Tibial nerve (tissue), 4 donors: ENCODE results near the gene TFIP11. TPM values are rescaled to one million over a fixed set of nuclear protein-coding genes. Genes with fewer than 3 reads are reported as not detected.

ENCODE experiments used
- DNase-seq, 2 donors: peaks; one replicate each; pipeline ENCODE4 v3.0.0-alpha.2; 2019; ENCODE audit warnings: low spot score in 2 of 2
- H3K27ac ChIP-seq, 4 donors: fragments of 200-600 bp; sonication (generic) in 3 of 4; one replicate each; pipeline ENCODE4 v1.5.1; 2017 to 2019; ENCODE audit warnings: mild to moderate bottlenecking in 1 of 4
- H3K27me3 ChIP-seq, 2 donors: fragments of 200-600 bp; sonication (generic) in 1 of 2; one replicate each; pipeline versions ENCODE4 v1.5.1 to v1.6.0; 2017 to 2019
- H3K36me3 ChIP-seq, 3 donors: fragments of 200-600 bp; sonication (generic); one replicate each; pipeline ENCODE4 v1.5.1; 2018 to 2019
- H3K4me1 ChIP-seq, 4 donors: fragments of 200-600 bp; sonication (generic) in 3 of 4; one replicate each; pipeline ENCODE4 v1.5.1; 2017 to 2019
- H3K4me3 ChIP-seq, 4 donors: fragments of 200-600 bp; sonication (generic) in 3 of 4; one replicate each; pipeline ENCODE4 v1.5.1; 2017 to 2019; ENCODE audit warnings: mild to moderate bottlenecking in 1 of 4, moderate library complexity in 1 of 4
- H3K9me3 ChIP-seq, 4 donors: fragments of 200-600 bp; sonication (generic) in 3 of 4; one replicate each; pipeline ENCODE4 v1.5.1; 2017 to 2019
- CTCF ChIP-seq, 5 experiments: fragments of 200-600 bp in 3 of 5; fragments of 450-650 bp in 2 of 5; sonication (generic) in 3 of 5; IDR thresholded peaks; one replicate each; pipeline ENCODE4 v1.5.1; 2016 to 2019; ENCODE audit warnings: antibody characterized with exemption in 5 of 5, mild to moderate bottlenecking in 3 of 5, moderate library complexity in 2 of 5
- EP300 ChIP-seq, 2 donors: sonication (generic); formaldehyde crosslinking; IDR thresholded peaks; one replicate each; pipeline ENCODE4 v1.6.1; 2017; ENCODE audit warnings: antibody characterized with exemption in 2 of 2, mild to moderate bottlenecking in 1 of 2
- POLR2A ChIP-seq, 2 donors: fragments of 450-650 bp; IDR thresholded peaks; one replicate each; pipeline ENCODE4 v1.6.1; 2017; ENCODE audit warnings: antibody characterized with exemption in 2 of 2, mild to moderate bottlenecking in 2 of 2, moderate library complexity in 2 of 2
- WGBS, 2 donors: methylation state at CpG; one replicate each; pipeline ENCODE4 v1.1.5; 2018; 5-methylcytosine and 5-hydroxymethylcytosine counted together
- total RNA-seq, 4 donors: library from RNA; depleted of rRNA; stranded (reverse); fragments of >200 nt; gene quantifications; one replicate each; pipeline ENCODE4 v1.1.0, GENCODE V29; 2016

The TFIP11 gene
- 10 to 100 TPM; 15.5 to 23.9 (median 19.3) TPM for total RNA-seq

GRCh38 chr22:26512149-26512793 lies at the start of gene TFIP11:
TFIP11 (minus strand) TSS chr22:26512473; CDS start chr22:26510272, 2,201 bp downstream.
- Histone ChIP-seq H3K4me3 (peak within 1 kb of the TSS; percentile 74 to 91 (median 85)), H3K36me3 (peaks cover 0 to 35% (median 3%) of the 10 kb centered on the region in 3 donors), H3K4me1 (peaks cover 0 to 34% (median 16%) of the 10 kb centered on the region in 4 donors), H3K27me3 (no peaks in the 10 kb centered on the region), H3K27ac (peak within 1 kb of the TSS; percentile 60 to 90 (median 82)), H3K9me3 (no peaks in the 10 kb centered on the region)
- 0 to 1% methylated on average over 33 to 40 of the region's 40 CpGs for WGBS, 2 donors
- TF ChIP-seq CTCF (IDR thresholded peaks at IDR 0.05) (no peak), EP300 (IDR thresholded peaks at IDR 0.05) (peak; percentile 91 to 97), POLR2A (IDR thresholded peaks at IDR 0.05) (peak; percentile 40 to 53)
- peak; percentile 90 to 95 for DNase-seq

GRCh38 chr22:26561756-26562417 lies 49.6 kb upstream of the TFIP11 start:
- no peaks in the 10 kb centered on the region for H3K27me3 ChIP-seq
- H3K36me3 ChIP-seq: peaks cover 0 to 8% (median 0%) of the 10 kb centered on the region in 3 donors
- TF ChIP-seq POLR2A (IDR thresholded peaks at IDR 0.05) (no peak), CTCF (IDR thresholded peaks at IDR 0.05) (no peak), EP300 (IDR thresholded peaks at IDR 0.05) (peak in 1 of 2 donors; percentile 62)
- peaks cover 0 to 8% (median 0%) of the 10 kb centered on the region in 4 donors for H3K4me1 ChIP-seq
- no peak for DNase-seq
- peak overlapping the region in 1 of 4 donors; percentile 62 for H3K27ac ChIP-seq
- H3K9me3 ChIP-seq: no peaks in the 10 kb centered on the region
- H3K4me3 ChIP-seq: no peak overlapping the region
- WGBS, 2 donors: 44 to 84% methylated on average over 6 to 8 of the region's 9 CpGs

- TF ChIP-seq POLR2A (IDR thresholded peaks at IDR 0.05) (no peak), EP300 (IDR thresholded peaks at IDR 0.05) (no peak), CTCF (IDR thresholded peaks at IDR 0.05) (no peak)
- WGBS, 2 donors: 84 to 90% methylated on average over 13 of the region's 13 CpGs
- no peaks in the 10 kb centered on the region for H3K9me3 ChIP-seq
- H3K27me3 ChIP-seq: no peaks in the 10 kb centered on the region
- H3K4me3 ChIP-seq: no peak overlapping the region
- no peak for DNase-seq
- peak overlapping the region in 1 of 4 donors; percentile 28 for H3K27ac ChIP-seq
- H3K36me3 ChIP-seq: peaks cover 0 to 6% (median 0%) of the 10 kb centered on the region in 3 donors
- H3K4me1 ChIP-seq: peaks cover 0 to 8% (median 0%) of the 10 kb centered on the region in 4 donors
These were observed 47.8 kb upstream of the TFIP11 start for GRCh38 chr22:26559961-26560575.

GRCh38 chr22:26558248-26558895 lies 46.1 kb upstream of the TFIP11 start:
- 55 to 56% methylated on average over 3 of the region's 3 CpGs for WGBS, 2 donors
- peaks cover 0 to 8% (median 0%) of the 10 kb centered on the region in 4 donors for H3K4me1 ChIP-seq

More at GRCh38 chr22:26558248-26558895, 46.1 kb upstream of the TFIP11 start:
- no peaks in the 10 kb centered on the region for H3K27me3 ChIP-seq
- H3K36me3 ChIP-seq: no peaks in the 10 kb centered on the region
- H3K4me3 ChIP-seq: no peak overlapping the region
- no peaks in the 10 kb centered on the region for H3K9me3 ChIP-seq
- H3K27ac ChIP-seq: no peak overlapping the region
- no peak for DNase-seq
- TF ChIP-seq POLR2A (IDR thresholded peaks at IDR 0.05) (no peak), CTCF (IDR thresholded peaks at IDR 0.05) (no peak)
